Body of pancreas (tissue), 4 donors: ENCODE measurements around the gene MPP3.

Experiments used
- POLR2A ChIP-seq, 3 donors: fragments of 450-650 bp; IDR thresholded peaks; one replicate each; pipeline ENCODE4 v1.6.1; 2016; ENCODE audit warnings: antibody characterized with exemption in 3 of 3, mild to moderate bottlenecking in 2 of 3
- TF ChIP-seq, protein P1 (sequence below), 7 experiments: fragments of 450-650 bp in 4 of 7; fragments of 200-600 bp in 3 of 7; sonication (generic) in 3 of 7; IDR thresholded peaks; one replicate each; pipeline ENCODE4 v1.5.1; 2016 to 2019; ENCODE audit warnings: antibody characterized with exemption in 7 of 7

DNA sequence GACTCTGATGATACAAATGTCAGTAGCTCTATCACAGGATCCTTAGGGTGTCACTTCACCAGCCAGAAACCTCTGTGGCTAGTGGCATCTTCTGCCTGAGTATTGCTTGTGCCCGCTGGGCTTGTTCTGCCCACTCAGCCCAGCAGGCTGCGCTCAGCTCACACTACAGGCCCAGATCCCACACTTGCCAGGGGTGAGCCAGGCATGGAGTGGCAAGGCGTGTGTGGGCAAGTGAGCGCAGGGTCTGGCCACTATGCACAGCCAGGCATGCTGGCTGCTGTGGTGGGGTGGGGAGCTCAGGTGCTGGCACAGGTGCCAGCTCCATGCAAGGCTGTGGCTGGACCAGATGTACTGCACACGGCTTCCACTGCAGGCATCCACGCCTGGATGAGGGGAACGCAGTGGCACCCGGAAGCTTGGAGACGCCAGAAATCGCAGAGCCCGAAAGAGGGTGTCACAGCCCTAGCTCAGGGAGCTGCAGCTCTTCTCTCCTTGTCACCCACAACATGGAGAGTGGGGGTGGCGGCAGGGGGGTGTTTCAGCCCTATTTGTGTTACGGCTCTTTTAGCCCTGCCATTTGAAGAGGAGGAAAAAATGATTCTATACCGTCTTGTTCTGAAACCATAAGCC is 42.5 kb downstream of the MPP3 start:
- TF ChIP-seq, protein P1, sequence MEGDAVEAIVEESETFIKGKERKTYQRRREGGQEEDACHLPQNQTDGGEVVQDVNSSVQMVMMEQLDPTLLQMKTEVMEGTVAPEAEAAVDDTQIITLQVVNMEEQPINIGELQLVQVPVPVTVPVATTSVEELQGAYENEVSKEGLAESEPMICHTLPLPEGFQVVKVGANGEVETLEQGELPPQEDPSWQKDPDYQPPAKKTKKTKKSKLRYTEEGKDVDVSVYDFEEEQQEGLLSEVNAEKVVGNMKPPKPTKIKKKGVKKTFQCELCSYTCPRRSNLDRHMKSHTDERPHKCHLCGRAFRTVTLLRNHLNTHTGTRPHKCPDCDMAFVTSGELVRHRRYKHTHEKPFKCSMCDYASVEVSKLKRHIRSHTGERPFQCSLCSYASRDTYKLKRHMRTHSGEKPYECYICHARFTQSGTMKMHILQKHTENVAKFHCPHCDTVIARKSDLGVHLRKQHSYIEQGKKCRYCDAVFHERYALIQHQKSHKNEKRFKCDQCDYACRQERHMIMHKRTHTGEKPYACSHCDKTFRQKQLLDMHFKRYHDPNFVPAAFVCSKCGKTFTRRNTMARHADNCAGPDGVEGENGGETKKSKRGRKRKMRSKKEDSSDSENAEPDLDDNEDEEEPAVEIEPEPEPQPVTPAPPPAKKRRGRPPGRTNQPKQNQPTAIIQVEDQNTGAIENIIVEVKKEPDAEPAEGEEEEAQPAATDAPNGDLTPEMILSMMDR (IDR thresholded peaks at IDR 0.05) = no peak
- no peak for TF ChIP-seq POLR2A (IDR thresholded peaks at IDR 0.05)
